HG03280 (cell line): ENCODE measurements around the gene VENTX.
"Not testable (repeated sequence)": the region's sequence is repeated elsewhere in the genome, so short reads cannot be mapped to it uniquely, and the experiment has no call there.

Experiments used
- ATAC-seq: cut with Tn5 transposase; IDR thresholded peaks from one replicate; pipeline ENCODE4 v1.9.1; 2021; ENCODE audit warnings: mild to moderate bottlenecking, moderate library complexity; ENCODE audit not compliant: unreplicated experiment

Gene VENTX

GRCh38 chr10:133214468-133215410, 22.9 kb upstream of the VENTX start:
- ATAC-seq, result no peak

GRCh38 chr10:133215586-133215985, 22.1 kb upstream of the VENTX start:
- no peak for ATAC-seq

DNA sequence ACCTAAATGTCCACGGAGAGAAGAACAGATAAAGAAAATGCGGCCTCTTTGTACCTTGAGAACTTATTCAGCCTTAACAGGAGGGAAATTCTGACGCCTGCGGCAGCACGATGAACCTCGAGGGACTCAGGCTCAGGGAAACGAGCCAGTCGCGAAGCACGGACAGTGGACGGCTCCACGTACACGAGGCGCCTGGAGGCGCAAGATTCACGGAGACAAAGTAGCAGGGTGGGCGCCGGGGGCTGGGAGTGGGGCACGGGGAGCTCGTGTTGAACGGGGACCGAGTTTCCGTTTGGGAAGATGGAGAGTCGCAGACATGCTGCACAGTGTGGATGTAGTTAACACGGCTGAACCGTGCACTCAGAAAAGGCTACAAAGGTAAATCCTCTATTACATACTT, 20.9 kb upstream of the VENTX start:
- ATAC-seq, result no peak

DNA sequence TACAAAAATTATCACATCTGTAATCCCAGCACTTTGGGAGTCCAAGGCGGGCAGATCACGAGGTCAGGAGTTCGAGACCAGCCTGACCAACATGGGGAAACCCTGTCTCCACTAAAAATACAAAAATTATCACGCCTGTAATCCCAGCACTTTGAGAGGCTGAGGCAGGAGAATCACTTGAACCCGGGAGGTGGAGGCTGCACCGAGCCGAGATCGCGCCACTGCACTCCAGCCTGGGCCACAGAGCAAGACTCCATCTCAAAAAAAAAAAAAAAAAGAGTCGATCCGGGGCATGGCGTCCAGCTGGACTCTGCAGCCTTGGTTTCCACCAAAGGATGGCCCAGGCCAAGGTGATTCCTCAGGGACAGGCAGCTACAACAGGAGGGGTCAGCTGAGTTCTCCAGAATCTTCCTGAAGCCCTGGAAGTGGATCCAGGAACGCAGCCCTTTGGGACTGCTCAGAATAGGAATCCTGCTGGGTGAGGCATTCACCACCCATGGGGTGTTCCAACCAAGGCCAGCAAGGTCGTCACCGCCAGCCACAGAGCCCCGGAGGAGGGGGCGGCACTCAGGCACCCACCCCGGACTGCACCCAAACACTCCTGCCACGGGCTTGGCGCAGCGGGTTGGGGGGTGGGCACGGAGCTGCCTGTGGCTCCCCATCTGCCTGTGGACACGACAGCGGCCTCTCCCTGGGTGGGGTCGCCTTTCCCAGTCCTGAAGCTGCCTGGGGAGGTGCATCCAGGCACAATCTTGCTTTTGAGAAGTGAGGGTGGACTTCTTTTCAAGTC, 19.7 kb upstream of the VENTX start:
- no peak for ATAC-seq

DNA sequence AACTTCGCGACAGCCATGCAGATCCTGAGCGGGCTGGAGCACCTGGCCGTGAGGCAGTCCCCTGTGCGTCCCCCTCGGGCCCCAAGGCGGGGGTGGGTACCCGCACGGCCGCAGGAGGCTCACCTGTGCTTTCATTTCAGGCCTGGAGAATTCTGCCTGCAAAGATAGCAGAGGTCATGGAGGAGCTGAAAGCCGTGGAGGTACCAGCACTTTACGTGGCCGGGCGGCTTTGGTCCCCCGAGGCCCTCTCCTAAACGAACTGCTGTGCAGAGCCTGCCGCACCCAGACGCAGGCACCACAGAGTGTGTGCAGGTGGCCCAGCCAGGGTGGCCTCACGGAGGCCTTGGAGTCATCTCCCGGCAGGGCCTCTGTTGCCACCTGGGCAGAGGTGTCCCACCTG, 18.8 kb upstream of the VENTX start:
- no peak for ATAC-seq

DNA sequence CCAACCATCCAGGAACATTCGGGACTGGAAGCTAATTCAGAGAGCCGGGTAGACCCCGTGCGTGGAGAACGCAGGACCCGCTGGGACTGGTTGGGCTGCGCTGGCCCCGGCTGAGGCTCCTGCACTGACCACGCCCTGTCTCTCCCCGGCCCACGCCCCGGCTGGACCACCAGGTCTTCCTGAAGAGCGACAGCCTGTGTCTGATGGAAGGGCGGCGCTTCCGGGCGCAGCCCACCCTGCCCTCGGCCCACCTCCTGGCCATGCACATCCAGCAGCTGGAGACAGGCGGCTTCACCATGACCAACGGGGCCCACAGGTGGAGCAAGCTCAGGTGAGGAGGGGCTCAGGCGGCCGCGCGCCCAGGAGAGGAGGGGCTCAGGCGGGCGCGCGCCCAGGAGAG, 17.9 kb upstream of the VENTX start:
- no peak for ATAC-seq

GRCh38 chr10:133221331-133221730, 16.3 kb upstream of the VENTX start:
- ATAC-seq, result no peak

DNA sequence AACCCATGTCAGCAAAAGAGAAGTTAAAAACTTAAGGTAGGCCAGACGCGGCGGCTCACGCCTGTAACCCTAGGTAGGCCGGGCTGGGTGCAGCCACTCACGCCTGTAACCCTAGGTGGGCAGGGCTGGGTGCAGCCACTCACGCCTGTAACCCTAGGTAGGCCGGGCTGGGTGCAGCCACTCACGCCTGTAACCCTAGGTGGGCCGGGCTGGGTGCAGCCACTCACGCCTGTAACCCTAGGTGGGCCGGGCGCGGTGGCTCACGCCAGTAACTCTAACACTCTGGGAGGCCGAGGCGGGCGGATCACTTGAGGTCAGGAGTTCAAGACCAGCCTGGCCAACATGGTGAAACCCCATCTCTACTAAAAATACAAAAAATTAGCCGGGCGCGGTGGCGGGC, 15.9 kb upstream of the VENTX start:
- ATAC-seq, result not testable (repeated sequence)

GRCh38 chr10:133224076-133224475, 13.6 kb upstream of the VENTX start:
- no peak for ATAC-seq

GRCh38 chr10:133224756-133225372, 12.8 kb upstream of the VENTX start:
- ATAC-seq, result no peak

- no peak for ATAC-seq
These were observed 11.9 kb upstream of the VENTX start for GRCh38 chr10:133225707-133226191.

DNA sequence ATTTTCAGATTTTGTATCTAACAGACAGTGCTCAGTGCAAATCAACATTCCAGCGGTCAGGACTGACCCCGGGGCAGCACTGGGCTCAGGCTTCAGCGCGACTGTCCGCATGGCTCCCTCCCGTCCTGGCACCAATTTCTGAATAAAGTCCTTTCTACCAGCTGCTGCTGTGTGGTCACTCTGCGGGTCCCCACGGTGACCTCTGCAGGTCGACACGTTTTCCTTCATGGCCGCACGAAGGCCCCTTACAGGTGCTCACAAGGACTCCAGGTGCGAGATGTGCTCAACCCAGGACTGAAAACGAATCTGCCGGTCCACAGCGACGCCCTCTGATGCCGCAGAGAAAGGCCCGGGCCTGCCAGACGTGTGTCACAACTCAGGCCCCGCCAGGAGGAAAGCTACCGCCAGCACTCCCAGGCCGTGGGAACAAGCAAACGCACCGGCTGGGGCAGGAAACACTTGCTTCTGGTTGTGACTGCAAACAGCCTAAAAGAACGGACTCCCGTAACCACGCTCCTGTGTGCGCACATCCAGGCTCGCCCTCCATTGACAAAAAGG, 11.3 kb upstream of the VENTX start:
- ATAC-seq, result no peak

- no peak for ATAC-seq
These were observed 10.4 kb upstream of the VENTX start for GRCh38 chr10:133227256-133227655.

DNA sequence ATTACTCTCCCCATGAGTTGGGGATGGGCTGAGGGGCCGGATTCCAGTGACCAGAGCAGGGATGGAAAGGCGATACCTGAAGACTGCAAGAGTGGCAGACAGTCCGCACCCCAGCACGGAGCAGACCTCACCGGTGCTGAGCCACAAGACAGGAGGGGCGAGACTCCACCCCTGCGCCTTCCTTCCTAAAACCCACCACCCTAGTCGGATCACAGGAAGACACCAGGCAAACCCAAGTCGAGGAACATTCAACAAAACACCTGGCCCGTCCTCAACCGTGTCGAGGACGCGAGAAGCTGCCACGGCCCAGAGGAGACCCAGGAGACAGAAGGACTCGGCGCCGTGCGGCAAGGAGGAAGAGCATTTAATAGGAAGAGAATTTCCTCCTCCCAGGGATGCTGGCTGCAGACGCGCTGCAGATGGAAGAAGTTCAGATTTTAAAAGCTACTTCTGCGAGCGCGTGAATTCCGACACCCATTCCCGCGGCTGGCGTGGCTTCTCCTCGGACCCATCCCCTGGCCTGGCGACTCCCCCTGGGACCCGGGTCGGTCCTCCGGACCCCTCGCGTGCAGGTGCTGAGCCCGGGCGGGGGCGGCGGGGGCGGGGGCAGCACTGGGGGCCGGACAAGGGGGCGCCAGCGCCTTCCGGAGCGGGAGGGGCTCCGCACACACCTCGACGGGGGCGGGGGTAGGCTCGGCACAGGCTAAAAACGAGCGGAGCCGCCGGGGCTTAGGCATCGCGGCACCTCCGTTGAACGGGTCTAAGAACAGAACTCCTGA, 8.2 kb upstream of the VENTX start:
- ATAC-seq, result no peak

DNA sequence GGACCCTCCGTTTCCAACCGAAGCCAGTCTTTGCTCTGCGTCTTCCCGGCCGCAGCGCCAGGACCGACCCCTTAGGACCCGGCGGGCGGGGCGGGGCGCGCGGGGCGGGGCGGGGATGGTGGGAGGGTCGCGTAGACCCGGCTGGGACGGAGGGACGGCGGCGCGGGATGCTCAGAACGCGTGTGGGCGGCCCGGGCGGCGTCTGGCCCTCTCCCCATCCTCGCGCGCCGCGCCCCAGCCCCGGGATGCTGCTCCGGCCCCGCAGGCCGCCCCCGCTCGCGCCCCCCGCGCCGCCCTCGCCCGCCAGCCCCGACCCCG, 7.7 kb upstream of the VENTX start, which contains the start of gene UTF1:
Gene UTF1, plus strand, starts transcription at position 174 of the 318 bp plus-strand sequence. Its CDS starts 72 bp downstream, at position 246.
- no peak for ATAC-seq

DNA sequence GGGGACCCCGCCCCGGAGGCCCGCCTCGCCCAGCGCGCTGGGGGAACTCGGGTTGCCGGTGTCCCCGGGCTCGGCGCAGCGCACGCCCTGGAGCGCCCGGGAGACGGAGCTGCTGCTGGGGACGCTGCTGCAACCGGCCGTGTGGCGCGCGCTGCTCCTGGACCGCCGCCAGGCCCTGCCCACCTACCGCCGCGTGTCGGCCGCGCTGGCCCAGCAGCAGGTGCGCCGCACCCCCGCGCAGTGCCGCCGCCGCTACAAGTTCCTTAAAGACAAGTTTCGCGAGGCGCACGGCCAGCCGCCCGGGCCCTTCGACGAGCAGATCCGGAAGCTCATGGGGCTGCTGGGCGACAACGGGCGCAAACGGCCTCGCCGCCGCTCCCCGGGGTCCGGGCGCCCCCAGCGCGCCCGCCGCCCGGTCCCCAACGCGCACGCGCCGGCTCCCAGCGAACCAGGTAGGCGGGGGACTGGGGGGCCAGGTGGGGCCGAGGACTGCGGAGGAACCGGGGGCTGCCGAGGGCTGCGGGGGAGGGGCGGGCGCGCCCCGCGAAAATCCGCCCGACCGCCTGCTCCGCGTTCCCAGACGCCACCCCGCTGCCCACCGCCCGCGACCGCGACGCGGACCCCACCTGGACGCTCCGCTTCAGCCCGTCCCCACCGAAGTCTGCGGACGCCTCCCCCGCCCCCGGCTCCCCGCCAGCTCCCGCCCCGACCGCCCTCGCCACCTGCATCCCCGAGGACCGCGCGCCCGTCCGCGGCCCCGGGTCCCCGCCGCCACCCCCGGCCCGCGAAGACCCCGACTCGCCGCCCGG, 7.1 kb upstream of the VENTX start:
- no peak for ATAC-seq

GRCh38 chr10:133231244-133231945, 6.3 kb upstream of the VENTX start:
- ATAC-seq, result no peak

- no peak for ATAC-seq
These were observed 5.6 kb upstream of the VENTX start for GRCh38 chr10:133231946-133232574.
